Mucosa of rectum (tissue), 2 donors: Measurements from ENCODE around the gene NDUFB2.
"Not testable (repeated sequence)": the region's sequence is repeated elsewhere in the genome, so short reads cannot be mapped to it uniquely, and the experiment has no call there.

Experiments used
- H3K27ac ChIP-seq, 2 donors: one replicate each; pipeline ENCODE4 v1.7.0; 2013; ENCODE audit warnings: inconsistent platforms in 2 of 2, low read depth in 2 of 2, low read length in 2 of 2
- H3K27me3 ChIP-seq, 2 donors: one replicate each; pipeline ENCODE4 v1.7.0; 2013; ENCODE audit warnings: low read length in 2 of 2; ENCODE audit not compliant: control insufficient read depth in 2 of 2, insufficient read depth in 2 of 2
- H3K36me3 ChIP-seq, 2 donors: one replicate each; pipeline ENCODE4 v1.7.0; 2013; ENCODE audit warnings: low read length in 2 of 2; ENCODE audit not compliant: control insufficient read depth in 2 of 2, insufficient read depth in 2 of 2
- H3K4me1 ChIP-seq, 2 donors: one replicate each; pipeline ENCODE4 v1.7.0; 2013; ENCODE audit warnings: low read length in 2 of 2, mild to moderate bottlenecking in 1 of 2; ENCODE audit not compliant: control insufficient read depth in 2 of 2, insufficient read depth in 2 of 2
- H3K4me3 ChIP-seq, 2 donors: one replicate each; pipeline ENCODE4 v1.7.0; 2013; ENCODE audit warnings: low read length in 2 of 2
- H3K9ac ChIP-seq, 2 donors: one replicate each; pipeline ENCODE4 v1.7.0; 2013; ENCODE audit warnings: low read length in 2 of 2, low read depth in 1 of 2, mild to moderate bottlenecking in 1 of 2
- H3K9me3 ChIP-seq, 2 donors: one replicate each; pipeline ENCODE4 v1.7.0; 2013; ENCODE audit warnings: low read length in 2 of 2; ENCODE audit not compliant: control insufficient read depth in 2 of 2
- donor health status: healthy.
- donor health status: Normal muscosa, but diverticular disease.

Gene NDUFB2

GRCh38 chr7:140656548-140657515, 39.7 kb upstream of the NDUFB2 start:
- Histone ChIP-seq H3K27me3 (no peaks in the 10 kb centered on the region), H3K27ac (peak overlapping the region; percentile 78), H3K36me3 (no peaks in the 10 kb centered on the region), H3K4me3 (peak overlapping the region; percentile 43 to 64), H3K4me1 (peaks cover 17 to 20% of the 10 kb centered on the region in 2 donors), H3K9me3 (no peaks in the 10 kb centered on the region), H3K9ac (peak overlapping the region; percentile 52 to 78)

GRCh38 chr7:140657891-140658290, 38.6 kb upstream of the NDUFB2 start:
- Histone ChIP-seq H3K27me3 (no peaks in the 10 kb centered on the region), H3K36me3 (no peaks in the 10 kb centered on the region), H3K4me3 (no peak overlapping the region), H3K9me3 (no peaks in the 10 kb centered on the region), H3K9ac (no peak overlapping the region), H3K4me1 (peaks cover 17 to 18% of the 10 kb centered on the region in 2 donors), H3K27ac (no peak overlapping the region)

- no peaks in the 10 kb centered on the region for H3K36me3 ChIP-seq
Observed at GRCh38 chr7:140659856-140660255, 36.7 kb upstream of the NDUFB2 start.

GRCh38 chr7:140661124-140661523, 35.4 kb upstream of the NDUFB2 start:
- no peak overlapping the region for H3K27ac ChIP-seq
- peaks cover 9 to 12% of the 10 kb centered on the region in 2 donors for H3K4me1 ChIP-seq
- H3K4me3 ChIP-seq: no peak overlapping the region
- no peak overlapping the region for H3K9ac ChIP-seq
- no peaks in the 10 kb centered on the region for H3K36me3 ChIP-seq
- no peaks in the 10 kb centered on the region for H3K27me3 ChIP-seq
- H3K9me3 ChIP-seq: no peaks in the 10 kb centered on the region

More at GRCh38 chr7:140659856-140660255, 36.7 kb upstream of the NDUFB2 start:
- Histone ChIP-seq H3K4me3 (no peak overlapping the region), H3K9ac (no peak overlapping the region), H3K27me3 (no peaks in the 10 kb centered on the region), H3K9me3 (no peaks in the 10 kb centered on the region), H3K27ac (no peak overlapping the region), H3K4me1 (peaks cover 13 to 14% of the 10 kb centered on the region in 2 donors)

GRCh38 chr7:140662938-140663337, 33.6 kb upstream of the NDUFB2 start:
- H3K27me3 ChIP-seq: not testable (repeated sequence)

GRCh38 chr7:140667476-140667875, 29.0 kb upstream of the NDUFB2 start:
- Histone ChIP-seq H3K4me1 (peaks cover 5% of the 10 kb centered on the region in 2 donors), H3K36me3 (no peaks in the 10 kb centered on the region), H3K27me3 (no peaks in the 10 kb centered on the region), H3K27ac (no peak overlapping the region), H3K9ac (no peak overlapping the region), H3K4me3 (no peak overlapping the region), H3K9me3 (no peaks in the 10 kb centered on the region)

More at GRCh38 chr7:140662938-140663337, 33.6 kb upstream of the NDUFB2 start:
- H3K9me3 ChIP-seq, H3K36me3 ChIP-seq, H3K4me3 ChIP-seq, H3K4me1 ChIP-seq, H3K27ac ChIP-seq, H3K9ac ChIP-seq: not testable (repeated sequence)

- no peak overlapping the region for H3K4me3 ChIP-seq
- no peaks in the 10 kb centered on the region for H3K9me3 ChIP-seq
- no peak overlapping the region for H3K27ac ChIP-seq
- H3K36me3 ChIP-seq: no peaks in the 10 kb centered on the region
- H3K9ac ChIP-seq: no peak overlapping the region
- no peaks in the 10 kb centered on the region for H3K27me3 ChIP-seq
- peaks cover 5 to 7% of the 10 kb centered on the region in 2 donors for H3K4me1 ChIP-seq
Observed at GRCh38 chr7:140668641-140669040, 27.9 kb upstream of the NDUFB2 start.

- H3K9me3 ChIP-seq: no peaks in the 10 kb centered on the region
- H3K27ac ChIP-seq: no peak overlapping the region
- H3K9ac ChIP-seq: no peak overlapping the region
- H3K4me3 ChIP-seq: no peak overlapping the region
- H3K27me3 ChIP-seq: no peaks in the 10 kb centered on the region
- no peaks in the 10 kb centered on the region for H3K36me3 ChIP-seq
- H3K4me1 ChIP-seq: peaks cover 12% of the 10 kb centered on the region in 2 donors
Observed at GRCh38 chr7:140669352-140669751, 27.2 kb upstream of the NDUFB2 start.

GRCh38 chr7:140669862-140670261, 26.6 kb upstream of the NDUFB2 start:
- peaks cover 17 to 18% of the 10 kb centered on the region in 2 donors for H3K4me1 ChIP-seq
- not testable (repeated sequence) for H3K36me3 ChIP-seq, H3K9ac ChIP-seq, H3K4me3 ChIP-seq, H3K9me3 ChIP-seq, H3K27me3 ChIP-seq, H3K27ac ChIP-seq

- no peaks in the 10 kb centered on the region for H3K36me3 ChIP-seq
- H3K9ac ChIP-seq: no peak overlapping the region
- no peak overlapping the region for H3K27ac ChIP-seq
- no peaks in the 10 kb centered on the region for H3K27me3 ChIP-seq
- H3K4me1 ChIP-seq: peaks cover 21 to 22% of the 10 kb centered on the region in 2 donors
- H3K9me3 ChIP-seq: no peaks in the 10 kb centered on the region
- no peak overlapping the region for H3K4me3 ChIP-seq
Observed at GRCh38 chr7:140670343-140670935, 26.1 kb upstream of the NDUFB2 start.
